Activated CD8-positive, alpha-beta memory T cell treated with anti-CD3 and anti-CD28 coated beads, Interleukin-2, amount 50 U/mL, for 24 hours (primary cell): ENCODE results near the gene DIS3L2.

ENCODE experiments used
- DNase-seq: peaks from one replicate; pipeline ENCODE4 v3.0.0-alpha.2; 2020; ENCODE audit errors: extremely low read depth

DIS3L2 gene

DNA sequence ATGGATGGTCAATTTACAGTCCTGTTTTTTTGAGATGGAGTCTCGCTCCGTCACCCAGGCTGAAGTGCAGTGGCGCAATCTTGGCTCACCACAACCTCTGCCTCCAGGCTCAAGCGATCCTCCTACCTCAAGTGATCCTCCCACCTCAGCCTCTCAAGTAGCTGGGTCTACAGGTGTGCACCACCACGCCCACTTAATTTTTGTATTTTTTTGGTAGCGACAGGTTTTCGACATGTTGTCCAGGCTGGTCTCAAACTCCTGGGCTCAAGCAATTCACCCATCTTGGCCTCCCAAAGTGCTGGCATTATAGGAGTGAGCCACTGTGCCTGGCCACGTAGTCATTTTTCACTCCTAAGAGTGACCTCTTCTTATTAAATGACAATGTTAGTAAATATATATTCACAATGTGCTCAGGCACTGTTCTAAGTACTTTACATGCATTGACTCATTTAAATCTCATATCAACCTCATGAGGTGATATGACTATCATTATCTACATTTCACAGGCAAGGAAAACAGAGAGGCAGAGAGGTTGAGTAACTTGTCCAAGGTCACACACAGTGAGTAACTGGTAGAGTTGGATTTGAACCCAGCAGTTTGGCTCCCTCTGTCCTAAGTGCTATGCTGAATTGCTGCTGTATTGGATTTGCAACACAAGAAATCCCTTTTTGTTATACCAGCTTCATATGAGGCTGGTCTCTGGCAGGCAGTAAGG lies 5.6 kb upstream of the DIS3L2 start:
- no peak for DNase-seq

DNA sequence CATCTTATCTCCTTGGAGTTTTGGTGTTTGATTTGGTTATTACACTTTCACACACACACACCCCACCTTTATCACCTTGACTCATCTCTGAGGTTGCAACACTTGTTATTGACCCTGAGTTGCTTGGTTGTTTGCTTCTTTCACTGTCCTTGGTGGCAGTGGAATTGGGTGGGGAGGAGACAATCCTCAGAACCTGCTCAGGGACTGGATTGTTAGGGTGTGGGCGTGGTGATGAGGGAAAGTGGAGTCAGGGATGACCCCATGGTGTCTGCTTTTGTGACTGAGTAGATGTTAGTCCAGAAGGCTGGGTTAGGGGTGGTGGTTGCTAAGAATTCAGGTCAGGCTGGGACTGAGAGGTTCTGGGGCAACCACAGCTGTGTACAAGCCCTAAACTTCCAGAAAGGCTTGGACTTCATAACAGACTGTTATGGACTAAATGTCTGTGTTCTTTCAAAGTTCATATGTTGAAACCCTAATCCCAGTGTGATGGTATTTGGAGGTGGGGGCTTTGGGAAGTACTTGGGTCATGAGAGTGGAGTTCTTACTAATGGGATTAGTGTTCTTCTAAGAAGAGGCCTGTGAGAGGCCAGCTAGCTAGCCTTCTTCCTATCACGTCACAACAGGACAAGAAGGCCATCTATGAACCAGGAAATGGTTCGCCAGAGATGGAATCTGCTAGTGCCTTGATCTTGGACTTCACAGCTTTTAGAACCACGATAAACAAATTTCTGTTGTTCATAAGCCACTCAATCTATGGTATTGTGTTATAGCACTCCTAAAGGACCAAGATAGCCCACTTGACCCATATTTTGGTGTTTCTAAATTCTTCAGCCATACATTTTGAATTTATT lies 3.4 kb upstream of the DIS3L2 start:
- no peak for DNase-seq

DNA sequence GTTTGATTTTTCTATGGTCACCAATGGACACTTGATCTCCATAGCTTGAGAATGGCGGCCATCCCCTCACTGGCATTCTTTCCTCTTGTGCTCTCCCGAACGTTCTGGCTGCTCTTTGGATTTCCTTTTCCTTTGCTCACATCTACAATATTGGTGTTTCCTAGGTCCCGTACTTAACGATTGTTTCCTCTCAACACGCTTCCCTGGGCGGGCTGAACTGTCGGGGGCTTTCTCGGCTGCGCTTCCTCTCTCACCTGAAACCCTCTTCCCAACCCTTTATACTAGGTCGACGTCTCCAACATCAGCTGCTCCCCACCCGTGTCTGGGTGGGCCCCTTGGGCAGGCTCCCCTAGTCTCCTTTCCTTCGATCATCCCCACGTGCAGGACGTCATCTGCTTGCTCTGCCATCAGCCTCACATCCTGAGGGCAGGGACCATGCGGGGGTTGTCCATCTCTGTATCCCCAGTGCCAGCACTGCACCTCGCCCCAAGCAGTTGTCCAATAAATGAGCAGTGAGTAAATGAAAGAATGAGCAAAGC lies 634 bp upstream of the DIS3L2 start:
- peak; percentile 17 for DNase-seq

DNA sequence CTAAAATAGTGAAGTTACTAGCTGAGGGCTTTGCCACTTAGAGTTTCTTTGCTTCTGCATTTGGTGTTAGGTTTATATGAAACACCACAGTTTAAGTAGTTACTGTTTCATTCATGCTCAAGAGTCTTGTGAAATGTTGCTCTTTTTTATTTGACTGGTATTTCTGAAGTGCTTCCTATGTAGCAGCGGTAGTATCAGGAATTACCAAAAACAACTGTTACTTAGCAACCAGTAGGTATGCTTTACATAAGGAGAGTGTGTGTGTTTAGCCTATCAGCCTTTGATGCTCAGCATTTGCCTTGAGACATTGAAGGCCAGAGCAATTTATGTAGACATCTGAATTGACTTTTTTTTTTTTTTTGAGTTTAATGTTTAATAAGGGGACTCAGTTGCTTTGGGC lies 3.6 kb downstream of the DIS3L2 start:
- no peak for DNase-seq

DNA sequence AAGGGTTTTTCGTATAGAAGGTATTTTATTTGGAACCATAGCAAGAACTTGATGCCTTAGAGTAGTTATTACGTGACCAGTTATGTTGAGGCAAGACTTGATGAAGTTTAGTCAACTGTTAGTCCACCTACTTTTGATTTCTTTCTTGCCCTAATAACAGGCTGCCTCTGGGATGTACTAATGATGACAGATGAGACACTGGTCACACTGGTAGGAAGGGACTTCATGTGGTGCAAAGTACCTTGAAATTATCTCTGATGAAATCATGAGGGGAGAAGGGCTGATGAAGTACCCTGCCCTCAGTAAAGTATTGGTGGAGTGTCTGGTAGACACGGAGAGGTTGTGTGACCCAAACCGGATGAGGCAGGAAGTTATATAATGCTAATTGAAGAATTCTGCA lies 5.4 kb downstream of the DIS3L2 start:
- no peak for DNase-seq

DNA sequence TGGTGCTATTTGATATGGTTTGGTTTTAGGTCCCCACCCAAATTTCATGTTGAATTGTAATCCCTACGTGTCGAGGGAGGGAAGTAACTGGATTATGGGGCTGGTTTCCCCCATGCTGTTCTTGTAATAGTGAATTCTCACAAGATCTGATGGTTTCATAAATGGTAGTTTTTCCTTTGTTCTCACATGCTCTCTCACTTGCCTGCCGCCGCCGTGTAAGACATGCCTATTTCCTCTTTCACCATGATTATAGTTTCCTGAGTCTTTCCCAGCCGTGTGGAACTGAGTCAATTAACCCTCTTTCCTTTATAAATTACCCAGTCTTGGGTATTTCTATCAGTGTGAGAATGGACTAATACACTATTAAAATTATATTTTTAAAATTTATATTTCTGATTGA lies 7.3 kb downstream of the DIS3L2 start:
- DNase-seq = no peak

DNA sequence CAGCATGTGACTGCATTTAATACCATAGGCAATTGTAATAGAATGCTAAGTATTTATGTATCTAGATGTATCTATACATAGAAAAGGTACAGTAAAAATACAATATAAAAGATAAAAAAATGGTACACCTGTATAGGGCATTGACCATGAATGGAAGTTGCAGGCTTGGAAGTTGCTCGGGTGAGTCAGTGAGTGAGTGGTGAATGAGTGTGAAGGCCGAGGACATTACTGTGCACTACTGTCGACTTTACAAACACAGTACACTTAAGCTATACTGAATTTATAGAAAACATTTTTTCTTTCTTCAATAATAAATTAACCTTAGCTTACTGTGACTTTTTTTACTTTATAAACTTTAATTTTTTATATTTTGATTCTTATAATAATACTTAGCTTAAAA lies 8.9 kb downstream of the DIS3L2 start:
- no peak for DNase-seq

DNA sequence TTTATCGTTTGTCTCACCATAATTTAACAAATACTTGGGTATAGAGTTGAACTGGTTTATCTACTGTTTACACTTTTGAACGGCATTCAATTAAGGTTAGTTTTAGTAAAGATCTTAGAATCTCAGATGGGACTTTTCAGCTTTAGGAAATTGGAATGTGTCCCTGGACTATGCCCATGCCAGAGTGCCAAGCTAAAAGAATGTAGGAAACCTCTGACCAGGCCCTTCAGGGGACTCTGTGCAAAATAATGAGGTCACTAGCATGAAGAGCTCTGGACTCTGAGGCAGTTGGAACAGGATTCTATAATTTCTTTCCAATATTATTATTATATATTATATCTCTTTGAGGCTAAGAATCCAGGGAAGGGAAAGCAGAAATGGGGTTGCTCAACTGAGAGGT lies 13.5 kb downstream of the DIS3L2 start:
- DNase-seq = no peak

DNA sequence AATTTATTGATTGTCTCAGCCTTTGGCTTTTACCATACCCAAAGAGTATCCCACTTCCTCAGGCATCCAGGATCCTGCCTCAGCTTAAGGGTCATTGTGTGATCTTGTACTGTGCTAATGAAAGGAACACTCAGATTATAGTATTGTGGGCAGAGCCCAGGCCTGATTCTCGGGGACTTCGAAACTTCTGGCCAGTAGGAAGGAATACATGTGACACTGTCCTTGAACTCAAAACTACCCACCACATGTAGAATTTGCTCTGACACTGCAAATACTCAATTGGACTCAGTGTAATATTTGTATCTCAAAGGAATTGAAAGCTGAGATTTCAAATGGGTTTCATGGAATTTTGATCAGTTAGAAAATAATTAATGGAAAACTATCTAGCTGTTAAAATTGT lies 15.9 kb downstream of the DIS3L2 start:
- DNase-seq = no peak

DNA sequence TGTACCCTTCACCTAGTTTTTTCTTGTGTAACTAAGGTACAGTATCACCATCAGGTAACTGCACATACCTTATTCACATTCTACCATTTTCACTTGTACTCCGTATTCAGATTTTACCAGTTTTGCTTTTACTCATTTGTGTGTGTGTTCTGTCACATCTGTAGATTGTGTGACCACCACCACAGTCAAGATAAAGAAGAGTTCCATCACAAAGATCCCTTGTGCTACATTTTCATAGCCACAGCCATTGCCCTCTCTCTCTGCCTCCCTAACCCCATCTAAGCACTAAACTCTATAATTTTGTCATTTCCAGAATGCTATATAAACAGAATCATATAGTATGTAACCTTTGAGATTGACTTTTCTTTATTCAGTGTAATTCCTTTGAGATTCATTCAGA lies 23.5 kb downstream of the DIS3L2 start:
- DNase-seq = no peak

DNA sequence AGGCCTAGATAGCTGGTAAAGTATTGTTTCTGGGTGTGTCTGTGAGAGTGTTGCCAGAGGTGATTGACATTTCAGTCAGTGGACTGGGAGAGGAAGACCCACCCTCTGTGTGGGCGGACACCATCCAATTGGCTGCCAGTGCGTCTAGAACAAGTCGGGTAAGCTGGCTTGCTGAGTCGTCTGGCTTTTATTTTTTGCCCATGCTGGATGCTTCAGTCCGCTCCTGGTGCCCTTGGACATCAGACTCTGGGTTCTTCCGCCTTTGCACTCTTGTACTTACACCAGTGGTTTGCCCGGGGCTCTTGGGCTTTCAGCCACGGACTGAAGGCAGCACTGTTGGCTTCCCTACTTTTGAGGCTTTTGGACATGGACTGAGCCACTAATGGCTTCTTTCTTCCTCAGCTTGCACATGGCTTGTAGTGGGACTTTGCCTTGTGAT lies 24.3 kb downstream of the DIS3L2 start:
- no peak for DNase-seq

DNA sequence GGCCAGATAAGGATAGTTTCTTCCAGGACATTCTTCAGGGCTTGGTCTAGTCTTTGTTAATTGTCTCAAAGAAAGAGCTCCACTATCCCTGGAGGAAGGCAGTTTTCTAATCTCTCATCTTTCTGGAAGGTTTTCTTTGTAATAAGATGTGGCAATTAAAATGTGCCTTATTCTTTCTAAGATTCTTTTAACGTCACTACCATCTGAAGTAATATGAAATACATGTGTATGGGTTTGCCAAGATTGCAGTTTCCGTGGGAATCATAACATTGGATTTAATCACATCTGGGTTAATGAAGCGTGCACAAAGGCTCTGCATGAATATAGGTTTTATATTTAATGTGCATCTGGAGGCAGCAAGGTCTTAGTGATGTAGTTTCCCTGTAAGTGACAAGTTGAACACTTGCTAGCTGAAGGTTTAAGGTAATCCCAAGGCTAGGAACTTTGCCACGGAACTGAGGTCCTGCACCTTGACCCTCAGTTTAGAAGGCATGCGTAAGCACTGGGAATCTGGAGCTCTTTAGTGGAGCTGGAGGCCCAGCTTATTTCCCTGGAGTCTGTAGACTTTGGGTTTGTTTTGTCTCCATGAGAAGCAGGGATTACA lies 25.7 kb downstream of the DIS3L2 start:
- no peak for DNase-seq

DNA sequence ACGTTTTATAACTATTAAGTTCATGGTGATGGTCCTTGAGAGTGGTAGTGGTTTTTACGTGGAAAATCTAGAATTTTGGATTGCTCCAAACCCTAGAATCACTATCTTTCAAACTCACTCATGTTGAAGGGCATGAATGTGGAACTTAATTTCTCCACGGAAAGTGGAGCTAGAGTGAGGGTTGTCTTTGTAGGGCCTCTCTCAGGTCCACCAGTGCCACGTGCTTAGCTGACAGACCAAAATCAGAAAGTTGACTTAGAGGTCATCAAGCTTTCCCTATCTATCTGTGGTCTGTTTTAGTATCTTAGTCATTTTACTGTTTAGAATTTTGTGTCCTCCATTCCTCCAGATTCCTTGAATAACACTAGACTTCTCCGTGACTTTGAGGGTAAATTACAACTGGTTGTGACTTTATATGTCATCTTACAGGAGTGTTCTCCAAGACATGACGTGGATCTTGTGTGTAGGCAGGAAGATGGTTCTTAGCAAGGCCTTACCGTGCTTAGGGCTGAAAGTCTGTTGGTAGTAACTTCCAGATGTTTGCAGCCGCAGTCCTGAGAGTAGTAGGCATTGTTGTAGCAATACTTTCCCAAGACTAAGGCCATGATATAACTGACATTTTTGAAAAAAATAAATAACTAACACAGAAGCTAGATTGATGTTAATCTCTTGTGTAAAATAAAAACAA lies 26.8 kb downstream of the DIS3L2 start:
- no peak for DNase-seq

DNA sequence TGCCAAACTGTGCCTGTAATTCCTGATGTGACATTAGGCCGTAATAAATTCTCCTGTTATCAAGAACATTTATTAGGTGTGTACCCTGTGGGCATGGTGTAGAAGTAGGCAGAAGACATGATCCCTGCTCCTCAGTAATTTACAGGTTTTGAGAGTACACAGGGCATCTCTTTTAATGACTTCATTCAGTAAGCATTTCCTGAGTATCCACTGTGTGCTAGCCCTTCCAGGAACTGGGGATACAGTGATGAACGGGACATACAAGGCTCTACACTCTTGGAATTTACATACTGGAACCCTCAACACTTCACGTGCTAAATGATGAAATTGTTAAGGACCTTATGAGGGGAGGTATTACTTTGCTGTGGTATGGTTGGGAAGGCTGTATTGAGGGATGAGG lies 30.2 kb downstream of the DIS3L2 start:
- no peak for DNase-seq

DNA sequence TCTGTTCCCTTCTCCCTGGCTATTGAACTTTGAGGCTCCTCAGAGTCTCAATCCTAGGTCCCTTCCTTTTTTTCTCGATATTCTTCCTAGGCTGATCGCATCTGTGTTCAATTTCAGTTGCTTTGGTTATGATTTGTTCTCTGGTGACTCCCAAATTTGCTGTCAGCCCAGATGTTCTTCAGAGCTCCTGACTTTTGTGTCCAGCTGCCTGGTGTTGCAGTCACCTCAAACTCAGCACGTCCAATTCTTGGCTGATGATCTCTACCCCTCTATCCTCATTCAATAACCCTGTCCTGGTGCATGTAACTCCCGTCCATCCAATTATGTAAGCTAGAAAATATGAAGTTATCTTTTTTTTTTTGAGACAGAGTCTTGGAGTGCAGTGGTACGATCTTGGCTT lies 31.4 kb downstream of the DIS3L2 start:
- no peak for DNase-seq

DNA sequence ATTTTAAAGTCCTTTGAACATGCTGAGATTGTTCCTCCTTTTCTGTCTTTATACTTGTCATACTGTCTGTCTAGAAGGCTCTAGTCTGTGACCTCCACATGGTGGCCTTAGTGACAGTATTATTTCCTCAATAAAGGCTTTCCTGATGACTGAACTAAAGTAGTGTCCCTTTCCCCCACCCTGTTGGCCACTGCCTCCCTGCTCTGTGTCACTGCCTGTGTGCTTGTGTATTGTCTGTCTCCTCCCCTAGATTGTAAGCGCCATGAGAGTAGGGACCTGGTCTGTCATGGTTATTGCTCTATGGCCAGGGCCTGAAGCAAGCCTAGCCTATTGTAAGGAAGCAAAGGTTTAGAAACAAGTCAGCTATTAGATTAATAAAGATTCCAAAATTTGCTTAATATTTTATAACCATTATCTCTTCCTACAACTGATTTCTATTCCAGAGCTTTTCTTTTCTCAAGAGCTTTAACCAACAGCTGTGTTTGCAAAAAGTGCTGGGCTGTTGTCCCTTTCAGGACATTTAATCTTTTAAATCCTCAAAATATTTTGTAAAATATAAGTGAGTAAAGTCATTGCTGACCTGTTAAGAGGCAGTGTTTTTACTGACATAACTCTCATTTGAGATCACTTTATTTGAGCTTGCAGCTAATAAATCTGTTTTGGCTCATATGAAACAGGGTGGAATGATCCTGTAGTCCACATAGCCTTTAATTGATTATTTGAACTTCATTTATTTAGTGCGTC lies 35.5 kb downstream of the DIS3L2 start:
- no peak for DNase-seq

DNA sequence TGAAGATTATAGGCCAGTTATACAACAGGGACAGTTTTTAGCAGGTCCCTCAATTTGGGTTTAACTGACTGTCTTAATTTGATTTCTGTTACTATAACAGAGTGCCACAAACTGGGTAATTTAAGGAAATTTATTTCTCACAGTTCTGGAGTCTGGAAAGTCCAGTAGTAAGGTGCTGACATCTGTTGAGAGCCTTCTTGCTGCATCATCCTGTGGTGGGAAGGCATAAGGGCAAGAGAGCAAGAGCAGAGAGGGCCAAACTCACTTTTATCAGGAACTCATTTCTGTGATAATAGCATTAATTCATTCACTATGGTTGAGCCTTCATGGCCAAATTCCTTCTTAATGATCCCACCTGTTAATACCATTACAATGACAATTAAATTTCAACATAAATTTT lies 36.5 kb downstream of the DIS3L2 start:
- no peak for DNase-seq

DNA sequence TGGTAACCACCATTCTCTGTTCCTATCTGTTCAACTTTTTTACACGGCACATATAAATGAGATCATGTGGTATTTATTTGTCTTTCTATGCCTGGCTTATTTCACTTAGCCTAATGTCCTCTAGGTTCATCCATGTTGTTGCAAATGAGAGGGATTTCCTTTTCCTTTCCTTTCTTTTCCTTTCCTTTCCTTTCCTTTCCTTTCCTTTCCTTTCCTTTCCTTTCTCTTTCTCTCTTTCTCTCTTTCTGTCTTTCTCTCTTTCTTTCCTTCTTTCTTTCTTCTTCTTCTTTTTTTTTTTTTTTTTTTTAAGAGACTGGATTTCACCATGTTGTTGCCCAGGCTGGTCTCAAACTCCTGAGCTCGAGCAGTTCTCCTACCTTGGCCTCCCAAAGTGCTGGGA lies 38.9 kb downstream of the DIS3L2 start:
- DNase-seq = no peak

DNA sequence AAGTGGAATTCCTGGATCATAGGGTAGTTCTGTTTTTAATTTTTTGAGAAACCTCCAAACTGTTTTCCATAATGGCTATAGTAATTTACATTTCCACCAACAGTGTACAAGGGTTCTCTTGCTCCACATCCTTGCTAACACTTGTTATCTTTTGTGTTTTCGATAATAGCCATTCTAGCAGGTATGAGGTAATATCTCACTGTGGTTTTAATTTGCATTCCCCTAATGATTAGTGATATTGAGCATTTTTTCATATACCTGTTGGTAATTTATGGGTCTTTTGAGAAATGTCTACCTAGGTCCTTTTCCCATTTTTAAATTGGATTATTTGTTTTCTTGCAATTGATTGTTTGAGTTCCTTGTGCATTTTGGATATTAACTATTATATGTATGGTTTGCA lies 39.6 kb downstream of the DIS3L2 start:
- DNase-seq = no peak

DNA sequence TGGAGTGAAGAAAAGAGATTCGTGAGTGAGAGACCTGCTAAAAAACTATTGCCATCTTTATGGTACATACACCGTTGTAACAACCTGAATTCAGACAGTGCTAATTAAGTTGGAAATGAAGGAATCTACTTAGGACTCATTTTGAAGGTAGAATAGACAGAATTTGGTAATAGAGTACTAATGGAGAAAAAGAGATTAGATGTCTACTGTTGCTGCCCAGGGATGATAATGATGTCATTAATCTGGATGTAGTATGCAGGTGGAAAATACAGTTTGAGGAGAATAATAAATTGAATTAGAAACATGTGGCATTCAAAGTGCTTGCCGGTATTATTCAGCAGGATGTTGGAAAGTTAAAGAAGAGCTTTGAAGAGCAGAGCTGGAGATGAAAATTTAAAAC lies 44.7 kb downstream of the DIS3L2 start:
- no peak for DNase-seq

DNA sequence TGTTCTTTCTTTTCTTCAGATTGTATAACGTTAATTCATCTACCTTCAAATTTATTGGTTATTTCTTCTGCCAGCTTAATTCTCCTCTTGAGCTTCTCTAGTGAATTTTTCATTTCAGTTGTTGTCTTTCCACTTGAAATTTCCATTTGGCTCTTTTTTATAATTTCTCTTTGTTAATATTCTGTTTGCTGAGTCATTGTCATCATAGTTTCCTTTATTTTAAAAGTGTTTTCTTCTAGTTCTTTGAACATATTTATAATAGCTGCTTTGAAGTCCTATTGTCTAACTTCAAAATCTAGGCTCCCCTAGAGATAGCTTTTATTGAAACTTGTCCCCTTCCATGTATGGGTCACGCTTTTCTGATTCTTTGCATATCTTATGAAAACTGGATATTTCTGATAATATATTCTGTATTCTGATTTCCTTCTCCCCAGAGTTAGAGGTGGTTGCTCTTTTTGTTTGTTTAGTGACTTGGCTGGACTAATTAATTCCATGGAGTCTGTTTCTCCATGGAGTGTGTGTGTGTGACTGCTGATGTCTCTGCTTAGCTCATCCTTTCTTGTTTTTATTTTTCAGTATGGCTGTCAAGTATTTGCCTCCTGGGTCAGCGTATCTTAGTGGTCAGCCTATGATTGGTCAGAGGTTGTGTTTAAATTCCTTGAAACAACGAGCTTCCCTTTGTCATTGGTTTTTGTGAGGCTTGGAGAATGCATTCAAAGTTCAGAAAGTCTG lies 47.6 kb downstream of the DIS3L2 start:
- no peak for DNase-seq
